Activated B cell treated with CpG ODN at 0.5 μM for 24 hours (primary cell): ENCODE data around the gene GGACT. TPM values are rescaled to one million over a fixed set of nuclear protein-coding genes. Genes with fewer than 3 reads are reported as not detected.
"Not testable (repeated sequence)": the region's sequence is repeated elsewhere in the genome, so short reads cannot be mapped to it uniquely, and the experiment has no call there.

Source experiments
- ATAC-seq: fragments of 200-7000 bp; cut with Tn5 transposase; one replicate; pipeline ENCODE4 v1.10.0; 2021; ENCODE audit warnings: low read depth, mild to moderate bottlenecking, moderate library complexity
- CTCF ChIA-PET: fragments of 350-600 bp; sonication (Branson Sonifier 250); formaldehyde crosslinking; loops from one replicate; lab custom pipeline; 2021; ENCODE audit warnings: antibody characterized with exemption; lab: Charles Lee
- POLR2A ChIA-PET: fragments of 350-600 bp; sonication (Branson Sonifier 250); formaldehyde crosslinking; loops from one replicate; lab custom pipeline; 2021; ENCODE audit warnings: antibody characterized with exemption; lab: Charles Lee
- DNase-seq: peaks from one replicate; pipeline ENCODE4 v3.0.0; 2022
- H3K27ac Mint-ChIP-seq: one replicate; pipeline ENCODE4 v1.8.0; 2020; ENCODE audit warnings: mixed read lengths
- H3K27me3 Mint-ChIP-seq: one replicate; pipeline ENCODE4 v1.8.0; 2021; ENCODE audit warnings: mixed read lengths
- H3K36me3 Mint-ChIP-seq: one replicate; pipeline ENCODE4 v1.8.0; 2021; ENCODE audit warnings: low read depth, mixed read lengths
- H3K4me1 Mint-ChIP-seq: one replicate; pipeline ENCODE4 v1.8.0; 2021; ENCODE audit warnings: mixed read lengths
- H3K4me3 Mint-ChIP-seq: one replicate; pipeline ENCODE4 v1.8.0; 2020; ENCODE audit warnings: mild to moderate bottlenecking, mixed read lengths
- H3K9me3 Mint-ChIP-seq: one replicate; pipeline ENCODE4 v1.8.0; 2020; ENCODE audit warnings: mixed read lengths
- CTCF ChIP-seq: fragments of 200-600 bp; IDR thresholded peaks from one replicate; pipeline ENCODE4 v1.8.0; 2022; ENCODE audit warnings: antibody characterized with exemption, mild to moderate bottlenecking
- intact Hi-C: fragments of 100-400 bp; cut with micrococcal nuclease; formaldehyde crosslinking; loops from one replicate; pipeline ENCODE4 v1.15.1; 2024
- total RNA-seq: library from RNA; stranded (reverse); gene quantifications from 2 replicates; pipeline ENCODE4 v1.2.3, GENCODE V29; 2022

Gene GGACT
- total RNA-seq, 1 donor from 2014 or later: 6.5 TPM

- TF ChIP-seq CTCF: no peak
- Mint-ChIP-seq H3K9me3 (no peaks in the 10 kb centered on the region), H3K27me3 (peaks cover 1% of the 10 kb centered on the region), H3K27ac (no peak overlapping the region), H3K4me3 (no peak overlapping the region), H3K4me1 (no peaks in the 10 kb centered on the region), H3K36me3 (peaks cover 19% of the 10 kb centered on the region)
- DNase-seq: no peak
- intact Hi-C loops: no loop called here
- no peak for ATAC-seq
- CTCF ChIA-PET: no interaction called here
- POLR2A ChIA-PET: no interaction called here
Measured at GRCh38 chr13:100527644-100528043, 60.9 kb downstream of the GGACT start.

DNA sequence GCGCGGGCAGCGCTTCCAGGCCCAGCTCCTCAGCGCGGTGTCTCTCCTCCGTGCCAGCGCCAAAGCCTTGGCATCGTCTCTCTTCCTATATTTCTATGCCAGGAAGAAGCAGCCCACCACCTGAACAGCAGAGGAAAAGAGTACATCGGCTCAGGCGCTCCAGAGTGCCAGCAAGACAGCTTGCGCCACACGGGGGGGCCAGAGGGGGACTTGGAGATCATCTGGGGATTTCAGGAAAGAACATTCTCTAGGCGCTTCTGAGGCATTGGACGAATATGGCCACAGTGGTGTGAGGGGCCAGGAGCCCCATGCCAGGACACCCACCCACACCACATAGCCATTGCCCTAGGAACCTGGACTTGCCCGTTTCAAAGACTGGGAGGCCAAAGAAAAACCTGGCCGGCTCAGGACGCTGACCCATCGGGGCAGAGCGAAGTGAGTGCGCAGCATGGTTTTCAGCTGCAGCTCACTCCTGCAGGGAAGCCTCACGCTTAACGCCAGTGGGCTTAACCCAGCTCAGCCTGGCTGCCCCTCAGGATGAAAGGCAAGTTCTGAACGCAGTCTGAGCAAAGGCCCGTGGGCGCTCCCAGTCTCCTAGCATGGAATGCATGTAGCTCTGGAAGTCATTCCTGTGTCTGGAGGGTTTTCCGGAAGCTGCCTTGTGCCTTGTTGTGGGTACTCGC lies 62.1 kb downstream of the GGACT start:
- intact Hi-C loops: no loop called here
- TF ChIP-seq CTCF: no peak
- Mint-ChIP-seq H3K27ac (no peak overlapping the region), H3K4me3 (no peak overlapping the region), H3K27me3 (peaks cover 1% of the 10 kb centered on the region), H3K36me3 (peaks cover 16% of the 10 kb centered on the region), H3K4me1 (peaks cover 3% of the 10 kb centered on the region), H3K9me3 (no peaks in the 10 kb centered on the region)
- POLR2A ChIA-PET: no interaction called here
- ATAC-seq: no peak
- CTCF ChIA-PET: no interaction called here
- no peak for DNase-seq

DNA sequence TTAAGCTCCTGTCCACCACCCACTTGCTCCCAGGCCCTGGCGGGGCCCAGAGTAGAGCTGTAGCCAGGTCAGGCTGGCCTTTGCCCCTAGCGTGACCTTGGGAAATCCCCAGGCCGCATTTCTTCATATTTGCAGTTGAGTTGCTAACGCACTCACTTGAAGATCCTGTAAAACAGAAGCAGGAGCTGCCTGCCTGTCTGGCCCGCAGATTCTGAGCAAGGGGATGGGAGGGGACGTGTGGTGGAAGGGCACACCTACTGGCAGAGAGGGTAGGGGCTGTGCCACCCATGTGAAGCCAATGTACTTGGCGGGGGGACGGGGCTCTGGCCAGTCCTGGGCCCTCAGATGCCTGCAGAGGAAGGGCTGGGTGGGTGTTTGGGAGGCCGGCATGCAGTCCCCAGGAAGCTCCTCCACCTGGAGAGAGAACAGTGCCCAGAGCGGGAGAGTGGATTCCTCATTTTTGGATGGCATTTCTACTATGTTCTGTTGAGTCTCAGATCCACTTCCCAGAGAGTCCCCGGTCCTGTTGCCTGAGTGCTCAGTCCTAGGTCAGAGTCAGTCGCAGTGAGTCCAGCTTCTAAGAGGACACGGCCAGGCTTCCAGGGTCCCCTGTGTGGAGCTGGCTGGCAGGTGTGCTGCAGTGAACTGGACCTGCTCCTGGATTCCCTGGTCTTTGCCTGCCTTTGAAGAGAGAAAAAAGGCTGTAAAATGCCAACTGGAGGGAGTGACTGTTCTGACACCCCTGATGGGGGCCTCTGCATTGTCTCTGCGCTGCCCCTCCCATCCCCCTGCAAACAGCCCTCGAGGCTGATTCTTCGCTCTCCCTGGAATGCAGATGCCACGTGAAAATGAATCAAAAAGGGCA lies 62.9 kb downstream of the GGACT start:
- peaks cover 5% of the 10 kb centered on the region for H3K4me1 Mint-ChIP-seq
- POLR2A ChIA-PET: no interaction called here

GRCh38 chr13:100524688-100525087 lies 63.9 kb downstream of the GGACT start:
- H3K4me1 Mint-ChIP-seq, DNase-seq, H3K9me3 Mint-ChIP-seq, H3K27ac Mint-ChIP-seq, H3K27me3 Mint-ChIP-seq, POLR2A ChIA-PET, ATAC-seq, intact Hi-C loops, H3K4me3 Mint-ChIP-seq: not testable (repeated sequence)
- H3K36me3 Mint-ChIP-seq: peaks cover 10% of the 10 kb centered on the region
- CTCF ChIA-PET: interaction anchor here (1.3 kb wide), 1 partner anchor 868 kb away, joined by 4 read pairs; no protein-coding TSS in a partner anchor

More for the DNA sequence above, 62.9 kb downstream of the GGACT start:
- peaks cover 3% of the 10 kb centered on the region for H3K27me3 Mint-ChIP-seq
- no peak for DNase-seq
- H3K4me3 Mint-ChIP-seq: no peak overlapping the region
- intact Hi-C loops: no loop called here
- CTCF ChIA-PET: no interaction called here
- H3K9me3 Mint-ChIP-seq: no peaks in the 10 kb centered on the region
- no peak for TF ChIP-seq CTCF
- no peak for ATAC-seq
- H3K36me3 Mint-ChIP-seq: peaks cover 16% of the 10 kb centered on the region
- H3K27ac Mint-ChIP-seq: no peak overlapping the region

DNA sequence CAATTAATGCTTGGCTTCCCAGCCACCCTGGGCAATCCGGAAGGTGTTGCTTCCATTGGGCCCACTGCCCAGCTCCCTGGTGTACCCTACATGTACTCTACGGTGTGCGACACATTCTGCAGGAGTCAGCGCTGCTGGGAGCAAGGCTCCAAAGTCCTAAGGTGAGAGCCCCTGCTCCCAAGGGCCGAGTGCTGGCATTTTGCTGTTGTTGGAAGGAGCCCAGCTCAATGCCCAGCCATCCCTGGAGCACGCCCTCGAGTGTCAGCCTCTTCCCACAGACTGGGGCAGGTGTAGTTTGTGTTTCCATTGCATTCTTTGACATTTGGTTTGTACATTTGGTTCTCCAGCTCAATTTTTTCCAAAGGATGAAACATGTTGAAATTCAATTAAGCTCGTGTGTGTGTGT lies 64.6 kb downstream of the GGACT start:
- ChIA-PET POLR2A (no interaction called here), CTCF (interaction anchor here (1.3 kb wide), 1 partner anchor 868 kb away, joined by 4 read pairs; no protein-coding TSS in a partner anchor)
- H3K4me1 Mint-ChIP-seq: peaks cover 5% of the 10 kb centered on the region
- TF ChIP-seq CTCF: no peak
- peaks cover 3% of the 10 kb centered on the region for H3K27me3 Mint-ChIP-seq
- no peaks in the 10 kb centered on the region for H3K9me3 Mint-ChIP-seq
- ATAC-seq: no peak
- H3K27ac Mint-ChIP-seq: no peak overlapping the region
- intact Hi-C loops: no loop called here
- H3K36me3 Mint-ChIP-seq: peaks cover 3% of the 10 kb centered on the region
- DNase-seq: no peak
- H3K4me3 Mint-ChIP-seq: no peak overlapping the region
